GM19351 (cell line): ENCODE data around the gene PPA1.
"Not testable (repeated sequence)": the region's sequence is repeated elsewhere in the genome, so short reads cannot be mapped to it uniquely, and the experiment has no call there.

Experiments used
- ATAC-seq: cut with Tn5 transposase; IDR thresholded peaks from one replicate; pipeline ENCODE4 v1.9.1; 2021; ENCODE audit warnings: mild to moderate bottlenecking, moderate library complexity; ENCODE audit not compliant: unreplicated experiment

The PPA1 gene

DNA sequence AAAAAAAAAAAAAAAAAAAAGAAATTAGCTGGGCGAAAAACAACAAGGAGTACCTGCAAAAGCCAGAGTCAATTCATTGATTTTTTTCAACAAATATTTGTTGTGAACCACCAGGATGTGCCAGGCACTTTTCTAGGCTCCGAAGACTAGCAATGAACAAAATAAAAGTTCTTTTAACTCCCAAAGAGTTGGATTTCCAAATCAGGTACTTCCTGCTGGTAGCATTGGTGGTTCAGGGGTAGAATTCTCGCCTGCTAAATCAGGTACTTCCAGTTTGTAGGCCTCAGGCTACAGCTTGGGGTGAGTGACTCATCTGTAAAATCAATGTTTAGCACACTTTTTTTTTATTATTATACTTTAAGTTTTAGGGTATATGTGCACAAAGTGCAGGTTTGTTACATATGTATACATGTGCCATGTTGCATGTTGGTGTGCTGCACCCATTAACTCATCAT lies 10.9 kb downstream of the PPA1 start:
- no peak for ATAC-seq

DNA sequence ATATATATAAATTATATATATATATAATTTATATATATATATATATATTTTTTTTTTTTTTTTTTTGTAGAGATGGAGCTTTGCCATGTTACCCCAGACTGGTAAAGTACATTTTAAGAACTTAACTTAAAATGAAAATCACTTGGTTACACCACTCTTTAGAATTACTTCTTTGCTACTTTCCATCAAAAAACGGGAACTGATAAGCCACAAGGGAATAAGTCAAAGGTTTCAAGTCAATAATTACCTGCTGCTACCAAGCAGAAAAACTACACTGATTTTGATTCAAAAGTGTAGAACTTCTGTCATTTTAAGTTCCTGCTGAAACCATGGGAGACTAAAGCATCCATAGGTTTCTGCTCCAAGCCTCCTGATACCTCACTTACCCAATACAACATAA lies 12.2 kb downstream of the PPA1 start:
- ATAC-seq = no peak

DNA sequence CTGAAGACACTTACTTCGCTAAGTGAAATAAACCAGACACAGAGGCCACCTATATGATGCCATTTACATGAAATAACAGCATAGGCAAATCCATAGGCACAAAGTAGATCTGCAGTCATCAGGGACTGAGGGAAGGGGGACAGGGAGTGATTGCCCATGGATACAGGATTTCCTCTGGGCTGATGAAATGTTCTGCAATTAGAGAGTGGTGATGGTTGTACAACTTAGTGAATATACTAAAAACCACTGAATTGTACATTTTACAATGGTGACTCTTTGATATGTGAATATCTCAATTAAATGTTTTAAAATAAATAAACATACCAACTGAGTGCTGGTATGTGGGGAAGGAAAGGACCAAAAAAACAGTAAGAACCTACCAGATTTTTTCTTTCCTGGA lies 20.4 kb downstream of the PPA1 start:
- no peak for ATAC-seq

DNA sequence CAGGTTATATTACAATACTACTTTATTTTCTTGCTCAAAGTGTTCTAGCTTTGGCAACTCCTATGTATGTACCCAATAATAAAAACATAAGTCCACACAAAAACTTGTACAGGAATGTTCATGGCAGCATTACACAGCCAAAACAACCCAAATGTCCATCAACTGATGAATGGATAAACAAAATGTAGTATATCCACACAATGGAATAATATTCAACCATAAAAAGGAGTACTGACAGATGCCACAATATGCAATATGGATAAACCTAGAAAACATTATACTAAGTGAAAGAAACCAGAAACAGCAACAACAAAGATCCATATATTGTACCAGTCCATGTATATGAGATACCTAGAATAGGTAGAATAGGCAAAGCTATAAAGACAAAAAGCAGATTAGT lies 21.0 kb downstream of the PPA1 start:
- ATAC-seq = no peak

DNA sequence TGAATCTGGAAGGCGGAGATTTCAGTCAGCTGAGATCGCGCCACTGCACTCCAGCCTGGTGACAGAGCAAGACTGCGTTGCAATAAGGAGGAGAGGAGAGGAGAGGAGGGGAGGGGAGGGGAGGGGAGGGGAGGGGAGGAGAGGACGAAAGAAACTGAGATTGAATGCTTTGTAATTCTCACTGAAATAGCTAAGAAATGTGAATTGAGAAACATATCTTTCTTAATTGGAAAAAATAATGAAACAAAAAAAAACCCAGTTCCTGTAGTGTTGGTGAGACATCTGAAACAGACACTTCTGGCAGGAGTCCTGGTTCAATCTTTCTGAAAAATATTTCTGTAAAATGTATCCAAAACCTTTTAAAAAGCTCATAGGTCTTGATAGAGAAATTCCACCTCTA lies 26.5 kb downstream of the PPA1 start:
- ATAC-seq = no peak

DNA sequence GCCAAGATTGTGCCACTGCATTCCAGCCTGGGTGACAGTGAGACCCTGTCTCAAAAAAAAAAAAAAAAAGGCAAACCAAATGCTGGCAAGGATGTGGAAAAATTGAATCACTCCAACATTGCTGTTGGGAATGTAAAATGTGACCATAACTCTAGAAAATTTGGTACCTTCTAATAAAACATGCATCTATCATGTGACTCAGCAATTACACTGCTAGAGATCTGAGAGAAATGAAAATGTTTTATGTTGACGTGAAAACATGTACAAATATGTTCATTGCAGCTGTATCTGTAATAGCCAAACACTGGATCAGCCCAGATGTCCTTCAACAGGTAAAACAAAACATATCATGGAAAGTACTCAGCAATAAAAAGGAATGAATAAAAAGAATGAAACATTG lies 32.1 kb downstream of the PPA1 start:
- ATAC-seq = no peak

DNA sequence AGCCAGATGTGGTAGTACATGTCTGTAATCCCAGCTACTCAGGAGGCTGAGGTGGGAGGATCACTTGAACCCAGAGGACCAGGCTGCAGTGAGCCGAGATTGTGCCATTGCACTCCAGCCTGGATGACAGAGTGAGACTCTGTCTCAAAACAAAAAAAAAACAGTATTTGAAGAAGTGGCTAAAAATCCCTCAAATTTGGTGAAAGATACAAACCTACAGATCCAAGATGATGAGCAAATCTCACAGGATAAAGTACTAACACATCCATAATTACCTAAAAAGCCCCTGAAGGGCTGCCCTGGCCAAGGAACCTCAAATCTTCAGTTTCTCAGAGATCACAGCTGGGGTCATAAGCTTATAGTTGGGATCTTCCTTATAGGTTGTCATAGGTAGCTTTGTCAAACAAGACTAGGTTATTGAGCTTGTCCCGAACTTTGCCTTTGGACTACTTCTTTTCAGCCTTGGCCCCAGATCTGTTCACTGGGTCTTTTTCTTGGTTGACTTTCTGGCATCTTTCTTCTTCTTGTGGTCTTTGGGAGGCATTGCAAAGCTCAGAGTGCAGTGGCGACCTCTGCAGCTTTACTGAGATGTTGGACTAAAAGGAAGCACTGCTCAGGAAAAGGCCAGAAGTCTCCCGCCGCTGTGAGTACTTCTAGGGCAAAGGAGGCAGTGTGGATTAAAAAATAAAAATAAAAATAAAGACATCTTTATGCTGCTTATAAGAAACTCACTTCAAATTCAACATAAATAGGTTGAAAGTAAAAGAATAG lies 34.3 kb downstream of the PPA1 start:
- no peak for ATAC-seq

DNA sequence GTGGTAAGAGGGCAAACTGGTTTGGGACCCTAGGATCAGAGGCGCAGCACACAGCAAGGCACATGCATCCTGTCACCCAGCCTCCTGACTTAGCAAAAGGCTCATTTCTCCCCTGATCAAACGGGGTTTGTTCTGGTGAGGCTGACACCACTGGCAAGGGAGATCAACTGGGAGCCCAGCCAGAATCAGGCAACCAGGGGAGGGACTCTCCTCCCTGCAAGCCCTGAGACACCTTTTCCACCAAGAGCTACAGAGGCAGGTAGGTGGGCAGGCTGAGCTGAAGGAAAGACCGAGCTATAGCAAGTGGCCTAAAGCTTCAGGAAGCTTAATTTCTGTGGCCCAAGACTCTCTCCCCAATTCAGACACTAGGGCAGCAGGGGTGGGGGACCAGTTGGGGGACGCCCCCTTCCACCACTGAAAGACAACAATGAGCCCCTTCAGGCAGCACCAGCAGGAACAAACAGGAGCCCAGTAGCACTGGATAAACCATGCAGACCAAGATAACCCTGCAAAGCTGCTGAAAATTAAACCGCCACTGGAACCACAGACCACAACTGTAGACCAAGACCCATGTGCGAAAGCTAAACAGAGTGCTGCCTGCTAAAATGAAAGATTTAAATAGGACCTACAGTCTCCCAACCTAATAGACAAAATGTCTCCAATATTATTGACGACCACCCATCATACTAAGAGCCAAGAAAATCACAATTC lies 35.8 kb downstream of the PPA1 start:
- ATAC-seq = no peak

DNA sequence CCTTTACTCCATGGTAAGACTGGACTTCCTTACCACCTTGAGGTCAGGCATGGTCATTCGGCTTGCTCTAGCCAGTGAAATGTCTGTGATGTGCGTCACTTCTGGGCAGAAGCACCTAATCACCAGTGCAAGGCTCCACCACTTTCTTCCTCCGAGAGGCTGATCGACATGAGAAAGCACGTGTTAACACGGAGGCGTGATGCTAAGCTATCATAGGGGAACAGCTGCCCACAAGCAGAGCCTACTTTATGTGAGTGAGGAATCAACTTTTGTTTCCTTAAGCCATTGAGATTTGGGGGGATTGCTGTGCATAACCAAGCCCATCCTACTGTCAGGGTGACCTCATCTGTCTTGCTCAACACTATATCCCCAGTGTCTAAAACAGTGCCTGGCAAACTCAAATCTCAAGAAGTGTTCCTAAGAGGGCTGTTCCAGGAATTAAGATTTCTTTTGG lies 39.8 kb downstream of the PPA1 start:
- ATAC-seq = no peak

DNA sequence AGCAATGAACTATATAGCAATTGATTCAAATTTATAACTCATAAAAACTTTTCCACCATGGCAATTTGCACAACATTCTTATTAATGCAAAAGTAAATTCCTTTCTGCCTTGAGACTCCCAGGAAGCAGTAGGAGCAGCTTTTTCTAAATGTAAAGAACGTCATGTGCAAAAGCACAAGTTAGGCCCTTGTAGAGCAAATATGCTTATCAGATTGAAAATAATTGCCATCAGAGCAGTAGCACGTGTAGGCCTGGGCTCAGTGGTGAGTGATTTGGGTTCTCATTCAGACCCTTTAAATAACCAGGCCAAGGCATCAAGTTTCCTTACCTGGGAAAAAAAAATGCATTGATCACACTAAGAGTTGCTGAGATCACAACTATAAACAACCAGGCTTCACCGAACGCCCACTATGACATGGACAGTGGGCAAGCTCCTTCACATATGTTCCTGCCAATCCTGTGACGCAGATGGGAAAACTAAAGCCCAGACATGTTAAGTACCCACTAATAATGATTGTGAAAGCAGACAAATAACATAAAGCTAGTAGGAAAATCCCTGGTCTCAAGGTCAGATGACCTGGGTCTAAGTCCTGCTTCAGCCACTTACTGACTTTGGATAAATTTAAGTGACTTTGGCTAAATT lies 40.8 kb downstream of the PPA1 start:
- no peak for ATAC-seq

DNA sequence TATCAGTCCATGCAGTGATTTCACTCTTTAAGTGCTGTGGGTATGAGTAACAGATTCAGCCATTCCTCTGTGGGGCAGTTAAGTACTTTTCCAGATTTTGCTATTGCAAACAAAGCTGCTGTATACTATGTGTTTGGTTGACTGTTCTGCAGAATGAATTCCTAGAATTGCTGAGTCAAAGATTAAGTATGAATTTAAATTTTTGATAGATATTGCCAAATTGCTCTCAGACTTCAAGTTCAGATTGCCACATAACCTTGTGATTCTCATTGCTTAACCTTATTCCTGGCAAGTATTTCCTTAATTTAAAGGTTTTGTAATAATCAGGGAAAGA lies 41.3 kb downstream of the PPA1 start:
- no peak for ATAC-seq

DNA sequence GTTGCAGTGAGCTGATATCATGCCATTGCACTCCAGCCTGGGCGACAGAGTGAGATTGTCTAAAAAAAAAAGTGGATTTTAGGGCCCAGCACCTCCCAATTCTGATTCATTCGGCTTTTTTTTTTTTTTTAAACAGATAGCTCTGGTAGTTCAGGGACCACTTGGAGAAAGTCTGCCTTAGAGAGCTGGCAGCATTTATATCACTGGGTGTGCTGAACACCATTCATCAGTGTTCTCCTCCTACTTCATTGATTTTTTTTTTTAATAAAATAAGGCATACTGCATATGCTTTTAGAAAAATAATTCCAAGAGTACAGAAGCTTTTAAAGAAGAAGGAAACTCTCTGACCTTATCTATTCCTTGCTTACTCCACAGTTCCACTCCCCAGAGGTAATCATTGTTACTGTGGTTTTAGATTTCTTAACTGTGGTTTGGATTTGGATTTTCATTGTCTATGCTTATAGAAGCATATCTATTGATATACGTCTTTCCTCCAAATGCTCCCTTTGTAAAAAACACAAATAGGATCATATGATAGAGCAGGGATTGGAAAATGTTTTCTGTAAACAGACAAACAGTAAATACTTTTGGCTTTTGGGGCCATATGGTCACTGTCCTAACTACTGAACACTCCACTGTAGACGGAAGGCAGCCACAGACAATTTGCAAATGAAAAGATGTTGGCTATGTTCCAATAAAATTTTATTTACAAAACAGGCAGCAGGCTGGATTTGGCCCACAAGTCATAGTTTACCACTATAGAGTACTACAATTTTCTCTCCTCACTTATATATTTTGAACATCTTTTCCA lies 41.9 kb downstream of the PPA1 start:
- ATAC-seq = no peak

DNA sequence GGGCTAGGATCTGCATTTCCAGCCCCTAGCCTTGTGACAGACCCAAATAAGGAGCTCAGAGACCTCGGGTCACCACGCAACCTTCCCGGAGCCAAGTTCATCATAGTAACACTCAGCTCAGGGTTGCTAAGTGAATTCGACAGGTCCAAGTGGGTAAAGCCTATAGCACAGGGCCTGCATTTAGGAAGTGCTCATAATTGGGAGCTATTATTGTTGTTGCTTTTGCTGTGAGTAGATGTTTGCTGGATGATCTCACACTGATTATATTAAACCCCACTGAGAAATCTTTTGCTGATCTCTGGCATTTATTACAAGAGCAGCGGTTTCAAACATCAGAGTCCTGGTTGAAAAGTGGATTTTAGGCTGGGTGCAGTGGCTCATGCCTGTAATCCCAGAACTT lies 42.6 kb downstream of the PPA1 start:
- no peak for ATAC-seq

DNA sequence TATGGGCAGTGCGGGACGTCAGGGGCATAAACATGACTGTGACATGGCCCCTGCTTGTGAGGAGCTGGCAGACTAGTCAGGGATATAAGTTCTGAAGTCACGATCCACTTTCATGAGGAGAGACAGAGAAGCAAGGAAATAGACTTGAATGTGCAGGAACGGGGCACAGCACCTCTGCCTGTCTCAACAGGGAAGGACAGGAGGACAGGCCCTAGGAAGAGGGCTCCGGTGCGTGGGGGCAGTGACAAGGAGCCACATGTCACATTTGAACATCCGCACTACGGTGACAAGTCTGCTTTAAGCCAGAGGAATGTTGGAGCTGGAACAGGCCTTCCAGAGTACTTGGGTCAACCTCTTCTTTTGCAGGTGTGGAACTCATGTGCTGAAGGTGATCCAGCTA lies 43.1 kb downstream of the PPA1 start:
- no peak for ATAC-seq

DNA sequence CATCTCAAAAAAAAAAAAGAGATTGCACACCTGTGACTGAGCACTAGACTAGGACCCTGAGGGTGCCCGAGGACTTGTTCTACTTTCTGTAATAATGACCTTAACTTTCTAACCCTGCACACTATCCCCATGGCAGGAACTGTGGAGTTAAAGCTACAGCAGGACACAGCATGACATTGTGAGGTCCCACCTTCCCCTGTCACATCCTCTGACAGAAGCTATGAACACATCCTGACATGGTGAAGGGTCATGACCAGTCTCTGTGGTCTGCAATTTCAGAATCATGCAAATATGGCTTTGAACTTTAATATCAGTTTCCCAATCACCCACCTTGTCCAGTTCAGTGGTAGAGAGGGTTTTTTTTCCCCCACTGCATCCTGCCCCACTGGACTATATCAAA lies 44.5 kb downstream of the PPA1 start:
- no peak for ATAC-seq

DNA sequence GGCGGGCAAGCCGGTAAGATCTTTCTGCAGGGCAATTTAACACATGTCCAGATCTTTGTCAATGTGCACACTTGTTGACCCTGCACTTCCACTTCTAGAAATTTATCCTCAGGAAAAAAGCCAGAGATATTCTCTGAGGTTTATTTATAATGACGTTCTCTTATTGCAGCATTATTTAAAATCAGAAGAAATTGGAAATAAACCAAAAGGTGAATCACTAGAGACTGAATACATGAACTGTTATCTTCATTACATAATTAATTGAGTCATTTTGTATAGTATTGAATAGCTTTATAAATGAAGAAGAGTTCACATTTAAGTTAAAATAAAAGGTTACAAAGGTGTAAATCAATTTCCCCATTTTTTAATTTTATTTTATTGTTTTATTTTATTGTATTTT lies 46.7 kb downstream of the PPA1 start:
- no peak for ATAC-seq

DNA sequence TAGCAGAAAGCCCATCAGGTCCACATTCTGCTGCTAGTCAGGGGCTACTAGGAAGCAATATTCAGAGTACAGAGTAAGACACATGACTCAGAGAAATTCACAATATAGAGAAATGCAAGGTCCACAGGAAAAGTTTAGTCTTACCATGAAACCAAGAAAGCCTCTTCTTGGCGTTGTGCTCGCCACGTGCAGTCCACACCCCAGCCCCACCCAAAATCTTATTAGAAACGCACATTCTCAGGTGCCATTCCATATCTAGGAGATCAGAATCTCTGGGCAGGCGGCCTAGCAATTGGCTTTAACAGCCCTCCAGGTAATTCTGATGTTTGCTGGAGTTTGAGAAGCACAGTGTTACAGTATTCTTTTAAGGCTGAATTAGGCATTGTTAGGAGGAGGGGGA lies 47.1 kb downstream of the PPA1 start:
- ATAC-seq = no peak

DNA sequence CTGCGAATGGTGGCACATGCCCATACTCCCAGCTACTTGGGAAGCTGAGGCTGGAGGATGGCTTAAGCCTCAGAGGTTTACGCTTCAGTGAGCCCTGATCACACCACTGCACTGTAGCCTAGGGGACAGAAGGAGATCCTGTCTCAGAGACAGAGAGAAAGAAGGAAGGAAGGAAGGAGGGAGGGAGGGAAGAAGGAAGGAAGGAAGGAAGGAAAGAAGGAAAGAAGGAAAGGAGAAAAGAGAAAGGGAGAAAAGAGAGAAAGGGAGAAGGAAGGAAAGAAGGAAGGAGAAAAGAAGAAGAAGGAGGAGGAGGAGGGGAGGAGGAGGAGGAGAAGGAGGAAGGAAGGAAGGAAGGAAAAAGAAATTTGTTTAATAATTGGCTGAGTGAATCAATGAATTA lies 49.9 kb downstream of the PPA1 start:
- no peak for ATAC-seq

DNA sequence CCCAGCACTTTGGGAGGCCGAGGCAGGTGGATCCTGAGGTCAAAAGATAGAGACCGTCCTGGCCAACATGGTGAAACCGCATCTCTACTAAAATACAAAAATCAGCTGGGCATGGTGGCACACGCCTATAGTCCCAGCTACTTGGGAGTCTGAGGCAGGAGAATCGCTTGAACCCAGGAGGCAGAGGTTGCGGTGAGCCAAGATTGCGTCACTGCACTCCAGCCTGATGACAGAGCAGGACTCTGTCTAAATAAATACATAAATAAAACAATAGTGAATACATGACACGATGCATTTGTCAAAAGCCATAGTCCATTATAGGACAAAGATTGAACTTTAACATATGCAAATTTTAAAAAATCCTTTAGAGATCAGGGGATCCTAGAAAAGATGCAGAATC lies 54.0 kb downstream of the PPA1 start:
- not testable (repeated sequence) for ATAC-seq

DNA sequence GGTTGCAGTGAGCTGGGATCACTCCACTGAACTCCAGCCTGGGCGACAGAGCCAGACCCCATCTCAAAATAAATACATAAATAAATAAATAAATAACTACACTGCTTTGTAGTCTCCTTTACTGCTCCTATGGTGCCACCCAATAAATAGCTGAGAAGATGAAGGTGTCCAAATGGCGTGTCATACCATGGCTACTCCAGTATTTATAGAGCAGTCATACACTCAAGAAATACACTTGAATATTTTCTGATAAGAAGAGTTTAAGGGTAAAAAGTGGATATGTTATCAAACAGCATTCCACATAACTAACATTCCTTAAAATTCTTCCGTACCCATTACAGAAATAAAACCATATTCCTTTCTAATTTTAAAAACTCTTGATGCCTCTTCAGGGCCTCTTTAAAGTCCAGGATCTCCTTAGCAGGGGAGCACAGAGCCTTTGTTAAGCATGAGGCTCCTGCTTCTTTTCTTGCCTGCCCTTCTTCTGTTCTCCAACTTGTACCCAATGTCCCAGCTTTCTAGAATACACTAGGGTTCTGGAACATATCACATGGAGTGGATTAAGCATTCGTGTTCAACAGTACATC lies 55.0 kb downstream of the PPA1 start:
- ATAC-seq = no peak

DNA sequence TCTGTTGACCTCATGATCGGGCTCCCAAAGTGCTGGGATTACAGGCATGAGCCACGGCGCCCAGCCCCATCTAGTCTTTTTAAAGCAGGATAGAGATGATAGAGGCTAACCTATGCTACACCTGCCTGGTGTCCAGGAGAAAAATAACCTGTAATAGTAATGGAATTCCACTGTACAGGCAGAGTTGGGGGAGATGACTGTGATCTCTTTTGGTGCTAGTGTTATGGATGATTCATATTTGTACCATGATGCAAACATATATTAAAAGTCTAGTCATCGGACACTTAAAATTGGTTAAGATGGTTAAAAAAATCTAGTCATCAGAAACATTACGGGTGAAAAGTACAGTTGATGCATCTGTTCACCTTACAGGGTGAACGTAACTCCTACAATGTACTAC lies 56.8 kb downstream of the PPA1 start:
- ATAC-seq = no peak
